ENCODE measurements around the gene CIB1.

GRCh38 chr15:90261811-90262210 is 28.1 kb upstream of the CIB1 start:
- TF ChIP-seq, protein P1, sequence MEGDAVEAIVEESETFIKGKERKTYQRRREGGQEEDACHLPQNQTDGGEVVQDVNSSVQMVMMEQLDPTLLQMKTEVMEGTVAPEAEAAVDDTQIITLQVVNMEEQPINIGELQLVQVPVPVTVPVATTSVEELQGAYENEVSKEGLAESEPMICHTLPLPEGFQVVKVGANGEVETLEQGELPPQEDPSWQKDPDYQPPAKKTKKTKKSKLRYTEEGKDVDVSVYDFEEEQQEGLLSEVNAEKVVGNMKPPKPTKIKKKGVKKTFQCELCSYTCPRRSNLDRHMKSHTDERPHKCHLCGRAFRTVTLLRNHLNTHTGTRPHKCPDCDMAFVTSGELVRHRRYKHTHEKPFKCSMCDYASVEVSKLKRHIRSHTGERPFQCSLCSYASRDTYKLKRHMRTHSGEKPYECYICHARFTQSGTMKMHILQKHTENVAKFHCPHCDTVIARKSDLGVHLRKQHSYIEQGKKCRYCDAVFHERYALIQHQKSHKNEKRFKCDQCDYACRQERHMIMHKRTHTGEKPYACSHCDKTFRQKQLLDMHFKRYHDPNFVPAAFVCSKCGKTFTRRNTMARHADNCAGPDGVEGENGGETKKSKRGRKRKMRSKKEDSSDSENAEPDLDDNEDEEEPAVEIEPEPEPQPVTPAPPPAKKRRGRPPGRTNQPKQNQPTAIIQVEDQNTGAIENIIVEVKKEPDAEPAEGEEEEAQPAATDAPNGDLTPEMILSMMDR (IDR thresholded peaks at IDR 0.05) = no peak
- TF ChIP-seq ZFX (IDR thresholded peaks at IDR 0.05; ENCODE audit: borderline replicate concordance) = no peak
